TTC549 (cell line): ENCODE results near the gene GGTLC1.
"Not testable (repeated sequence)": the region's sequence is repeated elsewhere in the genome, so short reads cannot be mapped to it uniquely, and the experiment has no call there.

Experiments
- FAIRE-seq: peaks from 2 replicates; lab custom pipeline; 2012; peaks lifted over from hg19 to GRCh38; lab: Jason Lieb, UNC

GGTLC1 gene

DNA sequence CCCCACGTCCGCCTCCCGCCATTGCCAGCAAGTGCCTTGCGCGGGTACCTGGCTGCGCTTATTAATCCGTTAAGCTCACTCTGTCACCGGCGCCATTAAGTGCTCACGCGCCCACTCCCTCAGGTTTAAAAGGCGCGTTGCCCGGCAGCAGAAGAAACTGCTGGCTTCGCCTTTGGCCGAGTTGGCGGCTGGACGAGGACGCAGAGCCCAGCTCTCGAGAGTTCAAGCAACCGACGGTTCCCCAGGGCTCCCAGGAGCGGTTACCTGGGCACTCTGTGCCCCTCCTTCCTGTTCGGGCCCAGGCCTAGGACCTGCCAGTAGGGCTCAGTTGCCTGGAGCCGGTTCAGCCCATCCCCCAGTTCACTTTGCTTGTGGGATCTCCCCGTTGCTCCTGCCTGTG, at the start of gene GGTLC1:
TSS of gene GGTLC1 (minus strand) at position 219 of the 400 bp plus-strand sequence. CDS start 2,168 bp downstream, outside the sequence.
- no peak for FAIRE-seq

DNA sequence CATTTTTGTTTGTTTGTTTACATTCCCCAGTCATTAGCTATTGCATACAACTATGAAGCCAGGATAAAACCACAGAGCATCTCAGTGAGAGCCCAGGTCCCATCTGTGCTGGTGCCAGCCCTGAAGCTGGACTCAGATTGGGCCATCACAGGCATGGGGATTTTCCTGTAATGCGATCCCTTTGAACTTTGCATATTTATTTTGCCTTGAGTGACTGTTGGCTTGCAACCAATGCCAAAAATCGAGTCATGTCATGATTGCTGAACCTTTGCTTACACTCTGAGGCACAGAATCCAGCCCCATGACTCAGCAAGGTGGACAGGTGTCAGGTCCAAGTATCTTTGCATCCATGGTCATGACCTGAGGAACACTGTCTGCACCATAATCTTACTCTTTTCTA, 46.2 kb upstream of the GGTLC1 start:
- FAIRE-seq, result no peak

DNA sequence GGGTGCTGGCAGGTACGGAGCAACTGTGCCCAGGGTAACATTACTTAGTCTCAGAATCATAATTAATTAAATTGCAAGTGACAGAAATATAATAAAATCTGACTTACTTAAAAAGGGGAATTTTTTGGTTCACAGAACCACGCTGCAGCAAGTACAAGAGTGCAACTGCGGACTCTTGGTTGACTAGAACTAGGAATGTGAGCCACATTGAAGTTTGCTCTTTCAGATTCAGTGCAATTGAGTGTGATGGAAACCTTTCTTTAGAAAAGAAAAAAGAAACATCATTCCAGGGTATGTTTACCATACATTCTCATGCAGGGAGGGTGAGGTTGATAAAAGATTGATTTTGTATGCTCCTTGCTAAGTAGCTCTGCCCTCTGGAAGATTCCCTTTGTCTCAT, 45.0 kb upstream of the GGTLC1 start:
- FAIRE-seq, result no peak

DNA sequence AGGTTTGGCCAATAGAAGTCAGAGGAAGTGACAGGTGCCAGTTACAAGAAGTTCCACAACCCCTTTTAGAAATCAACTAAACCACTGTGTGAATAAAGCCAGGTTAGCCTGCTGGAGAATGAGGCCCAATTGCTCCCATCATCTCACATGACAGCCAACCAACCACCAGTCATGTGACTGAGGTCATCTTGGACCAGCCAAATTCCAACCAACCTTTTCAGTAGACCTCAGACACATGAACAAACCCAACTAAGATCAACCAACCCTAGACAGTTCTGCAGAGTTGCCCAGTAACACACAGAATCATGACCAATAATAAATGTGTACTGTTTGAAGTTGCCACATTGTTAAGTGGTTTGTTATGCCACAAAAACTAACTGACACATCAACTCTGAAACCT, 44.6 kb upstream of the GGTLC1 start:
- FAIRE-seq, result no peak

DNA sequence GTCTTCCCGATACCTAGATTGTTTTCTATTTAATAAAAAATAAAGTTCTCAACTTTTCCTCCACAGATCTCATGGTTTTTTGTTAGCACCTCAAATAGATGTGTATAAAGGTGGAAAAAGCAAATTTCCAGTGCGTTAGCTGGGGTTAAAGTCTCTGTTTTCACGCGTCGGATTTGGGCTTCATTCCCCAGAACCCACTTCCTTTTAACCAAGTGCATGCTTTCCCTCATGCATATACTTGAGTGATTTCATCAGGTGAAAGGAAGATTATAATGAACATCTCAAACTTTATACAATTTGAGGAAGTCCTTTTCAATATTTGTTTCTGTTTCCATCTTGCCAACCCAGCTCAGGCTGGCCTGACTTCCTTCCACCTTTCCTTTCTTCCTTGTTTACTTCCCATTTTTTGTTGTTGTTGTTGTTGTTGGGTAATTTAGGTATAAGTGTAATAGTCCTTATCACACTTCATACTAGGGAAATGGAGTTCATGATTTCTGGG, 43.9 kb upstream of the GGTLC1 start:
- FAIRE-seq, result no peak

DNA sequence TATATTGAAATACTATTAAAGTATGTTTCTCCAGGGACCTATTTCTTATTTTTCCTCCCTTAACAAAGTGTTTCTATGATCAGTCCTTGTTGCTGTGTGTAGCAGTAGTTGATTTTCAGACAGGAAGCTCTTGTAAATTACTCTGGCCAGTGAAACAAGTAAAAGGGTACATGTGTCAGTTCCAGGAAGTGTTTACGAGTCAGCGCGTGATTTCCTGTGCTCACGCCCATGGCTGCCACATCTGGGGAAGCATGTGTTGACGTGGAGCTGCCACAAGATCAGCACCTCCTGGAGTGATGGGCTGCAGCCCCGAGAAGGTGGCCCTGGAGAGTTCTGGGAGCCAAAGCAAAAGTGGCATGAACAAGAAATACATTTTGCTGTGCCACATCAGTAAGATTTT, 38.6 kb upstream of the GGTLC1 start:
- FAIRE-seq, result no peak

DNA sequence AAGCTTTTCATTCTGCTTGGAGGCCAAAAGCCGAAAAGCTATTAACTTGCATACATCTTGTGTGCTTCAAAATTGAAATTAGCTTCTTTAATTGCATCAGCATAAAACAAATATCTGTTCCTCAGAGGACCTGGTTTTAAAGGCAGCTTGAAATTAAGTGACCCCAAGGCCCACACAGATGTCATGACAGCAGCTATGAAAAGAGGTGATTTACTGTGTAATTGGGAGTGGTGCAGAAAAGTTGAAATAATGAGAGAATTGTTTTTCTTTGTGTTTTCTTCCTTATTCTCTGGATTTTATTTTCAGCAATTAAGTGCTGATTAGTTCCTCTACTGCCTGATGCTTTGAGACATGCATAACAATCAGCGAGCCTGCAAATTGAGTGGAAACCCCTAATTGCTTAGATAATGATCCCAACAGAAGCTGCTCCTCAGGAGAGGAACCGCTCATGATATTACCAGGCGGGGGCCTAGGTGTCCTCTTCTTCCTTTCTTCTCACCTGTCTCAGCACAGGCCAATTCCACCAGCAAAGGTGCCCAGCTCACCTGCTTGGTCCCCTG, 34.1 kb upstream of the GGTLC1 start:
- no peak for FAIRE-seq

DNA sequence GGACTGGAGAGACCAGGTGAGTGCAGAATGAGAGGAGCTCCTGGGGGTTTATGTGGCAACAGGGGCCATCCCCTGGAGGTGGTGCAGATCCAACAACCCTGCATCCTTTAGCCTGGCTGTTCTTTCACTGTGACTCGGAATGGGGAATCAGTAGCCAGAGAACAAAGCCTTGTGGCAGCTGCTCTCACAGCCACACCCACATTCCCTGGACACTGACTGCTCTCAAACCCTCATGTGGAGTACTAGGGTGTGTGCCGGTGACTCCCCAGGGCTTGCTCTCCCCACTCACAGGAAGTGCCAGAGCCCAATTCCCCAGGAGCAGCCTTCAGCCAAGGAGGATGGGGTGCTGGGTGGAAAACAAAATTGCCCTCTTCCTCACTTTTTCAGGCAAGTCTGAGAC, 30.2 kb upstream of the GGTLC1 start:
- FAIRE-seq, result no peak

DNA sequence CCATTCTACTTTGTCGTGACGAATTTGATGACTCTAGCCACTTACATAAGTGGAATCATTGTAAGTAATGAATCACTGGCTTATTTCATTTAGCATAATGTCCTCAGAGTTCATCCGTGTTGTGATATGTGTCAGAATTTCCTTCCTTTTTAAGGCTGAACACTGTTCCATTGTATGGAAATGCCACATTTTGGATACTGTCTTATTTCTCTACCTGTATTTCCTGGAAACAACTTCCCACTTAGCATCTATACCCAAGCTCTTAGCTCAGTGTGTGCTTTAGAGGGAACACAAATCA, 28.8 kb upstream of the GGTLC1 start:
- FAIRE-seq, result no peak

DNA sequence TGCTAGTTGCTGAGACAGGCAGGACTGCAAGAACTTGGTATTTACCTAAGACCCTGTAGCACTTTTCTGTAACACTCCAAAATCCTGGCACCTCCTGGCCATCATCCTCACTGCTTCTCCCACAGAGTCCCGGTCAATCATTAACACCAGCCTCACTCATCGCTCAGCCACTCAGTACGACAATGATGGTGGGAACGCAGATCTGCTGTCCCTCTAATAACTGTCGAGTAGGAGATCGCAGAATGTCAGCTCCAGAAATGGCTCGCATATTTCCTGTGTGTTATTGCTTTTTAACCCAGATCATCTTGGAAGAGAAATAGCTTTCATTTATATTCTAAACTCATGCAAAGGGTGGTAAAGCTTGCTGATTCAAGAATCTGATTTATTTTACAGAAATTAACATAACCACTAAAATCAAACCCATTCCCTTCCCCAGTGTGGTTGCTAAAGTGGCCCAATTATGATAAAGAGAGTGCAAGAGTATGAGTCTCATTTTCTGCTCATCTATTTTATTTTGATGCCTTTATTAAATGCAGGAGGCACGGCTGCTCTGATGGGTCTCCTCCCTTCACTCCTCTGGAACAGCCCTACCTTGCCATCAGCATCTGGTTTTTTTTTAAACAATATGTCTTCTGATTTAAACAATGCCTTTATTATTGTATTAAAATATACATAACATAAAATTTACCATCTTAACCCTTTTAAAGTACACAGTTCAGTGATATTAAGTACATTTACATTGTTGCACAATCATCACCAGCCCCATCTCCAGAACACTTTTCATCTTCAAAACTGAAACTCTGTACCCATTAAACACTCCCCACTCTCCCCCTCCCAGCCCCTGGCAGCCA, 28.3 kb upstream of the GGTLC1 start:
- no peak for FAIRE-seq

DNA sequence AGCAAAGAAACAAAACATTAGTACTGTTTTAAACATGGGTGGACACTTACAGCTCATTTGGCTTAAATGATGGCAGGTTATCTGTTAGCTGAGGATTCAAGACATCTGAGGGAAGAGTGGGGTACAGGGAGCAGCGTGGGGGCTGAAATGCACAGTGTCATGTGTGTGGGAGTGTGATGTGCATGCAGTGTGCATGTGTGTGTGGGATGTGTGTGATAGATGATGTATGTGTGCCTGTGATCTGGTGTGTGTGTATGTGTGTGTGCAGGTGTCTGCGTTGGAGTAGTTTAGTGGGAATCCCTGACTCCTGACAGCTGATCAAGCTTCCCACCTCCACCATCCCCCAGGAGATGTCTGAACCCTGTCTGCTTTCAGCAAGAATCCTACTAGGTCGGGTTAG, 25.4 kb upstream of the GGTLC1 start:
- no peak for FAIRE-seq

DNA sequence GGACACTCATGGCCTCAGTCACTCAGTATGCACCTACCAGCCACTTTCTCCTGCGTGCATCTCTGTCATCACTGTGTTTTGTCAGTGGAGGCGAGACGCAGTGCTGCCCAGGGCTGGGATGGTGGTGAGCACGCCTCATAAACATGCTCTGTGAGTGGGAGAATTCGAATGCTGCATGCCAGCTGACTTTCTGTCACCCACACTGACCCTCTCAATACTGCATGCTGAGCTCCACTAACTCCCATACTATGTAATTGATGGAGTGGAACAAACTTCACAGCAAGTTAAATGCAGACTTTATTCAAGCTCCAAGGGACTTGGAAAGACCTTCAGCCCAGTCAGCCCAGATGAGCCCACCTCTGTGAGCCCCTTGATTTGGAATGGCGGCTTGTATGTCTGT, 22.7 kb upstream of the GGTLC1 start:
- FAIRE-seq, result no peak

DNA sequence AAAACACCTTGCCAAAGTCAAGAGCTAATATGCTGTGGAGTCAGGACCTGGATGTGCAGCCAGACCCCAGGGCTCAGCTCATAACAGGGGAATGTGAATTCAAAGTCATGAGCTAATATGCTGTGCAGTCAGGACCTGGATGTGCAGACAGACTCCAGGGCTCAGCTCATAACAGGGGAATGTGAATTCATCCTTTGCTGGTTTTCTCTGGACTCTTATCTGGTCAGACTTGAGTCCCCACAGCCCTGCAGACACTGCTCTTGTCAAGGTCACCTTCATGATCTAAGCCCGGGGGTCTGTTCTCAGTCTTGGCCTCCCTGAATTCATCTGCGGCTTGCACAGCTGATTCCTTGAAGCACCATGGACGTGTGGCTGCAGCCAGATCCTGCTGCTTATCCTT, 19.2 kb upstream of the GGTLC1 start:
- FAIRE-seq, result no peak

DNA sequence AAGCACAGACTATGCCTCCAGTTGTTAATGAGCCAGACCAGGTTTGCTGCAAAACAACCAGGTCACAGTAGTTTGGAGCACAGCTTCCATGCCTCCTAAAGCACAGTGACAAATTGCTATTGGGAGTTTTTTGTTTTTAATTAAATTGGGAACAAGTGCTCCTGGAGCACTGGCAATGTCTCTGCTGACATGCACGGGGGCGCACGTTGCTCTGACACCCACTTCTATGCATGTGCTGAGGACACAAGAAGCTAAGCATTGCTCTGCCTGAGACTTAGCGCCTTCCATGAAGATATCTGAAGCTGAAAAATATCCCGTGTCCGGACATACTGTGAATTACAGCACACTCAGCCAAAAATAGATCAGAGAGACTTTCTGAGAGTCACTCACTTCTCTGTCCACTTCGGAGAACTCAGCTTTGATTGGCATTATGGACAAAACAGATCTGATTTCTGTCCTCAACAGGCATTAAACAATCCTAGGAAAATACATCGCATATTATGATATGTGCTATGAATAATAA, 18.6 kb upstream of the GGTLC1 start:
- no peak for FAIRE-seq

DNA sequence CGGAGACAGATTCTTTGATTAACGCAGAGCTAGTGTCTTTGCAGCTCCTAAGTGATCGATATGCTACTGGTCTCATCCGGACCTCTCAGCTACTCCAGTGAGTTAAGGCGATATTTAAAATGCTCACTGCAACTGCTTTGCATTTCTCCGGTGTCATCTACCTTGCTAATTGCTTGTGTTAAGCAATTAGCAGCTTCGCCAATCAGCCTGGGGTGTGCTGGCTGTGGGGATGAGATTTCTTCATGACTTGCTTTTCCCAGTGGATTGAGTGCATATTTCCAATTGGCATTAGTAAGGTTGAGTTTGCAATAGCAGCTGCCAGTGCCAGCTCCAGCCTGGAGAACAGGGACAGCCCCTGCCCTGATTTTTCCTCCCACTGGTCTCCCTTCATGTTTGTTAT, 18.0 kb upstream of the GGTLC1 start:
- FAIRE-seq, result no peak

DNA sequence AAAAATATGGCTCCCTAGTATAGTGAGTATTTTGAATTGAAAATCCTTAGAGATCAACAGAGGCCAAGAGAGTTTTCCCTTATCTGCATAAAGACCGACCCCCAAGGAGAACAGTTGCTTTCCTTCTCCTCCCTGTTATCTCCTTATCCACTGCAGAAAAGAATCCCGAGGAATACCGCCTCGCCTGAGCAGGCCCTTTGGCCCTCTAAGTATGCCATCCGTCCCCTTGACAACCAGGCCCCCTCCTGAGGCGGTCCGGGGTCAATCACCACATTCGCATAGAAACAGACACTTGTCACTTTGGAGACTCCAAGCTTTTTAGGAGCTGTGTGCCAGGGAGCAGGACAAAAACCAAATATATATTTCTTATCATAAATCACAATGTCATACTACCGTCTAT, 15.9 kb upstream of the GGTLC1 start:
- FAIRE-seq, result no peak

DNA sequence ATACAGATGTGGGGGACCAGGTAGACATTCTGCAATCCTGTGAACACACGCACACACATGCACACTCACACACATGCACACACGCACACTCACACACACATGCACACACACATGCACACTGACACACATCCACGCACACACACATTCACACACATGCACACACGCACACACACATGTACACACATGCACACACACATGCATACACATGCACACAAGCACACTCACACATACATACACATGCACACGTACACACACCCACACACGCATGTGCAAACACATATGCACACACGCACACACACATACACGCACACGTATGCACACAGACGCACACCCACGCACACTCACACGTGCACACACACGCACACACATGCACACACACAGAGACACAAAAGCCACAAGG, 14.3 kb upstream of the GGTLC1 start:
- FAIRE-seq, result no peak

DNA sequence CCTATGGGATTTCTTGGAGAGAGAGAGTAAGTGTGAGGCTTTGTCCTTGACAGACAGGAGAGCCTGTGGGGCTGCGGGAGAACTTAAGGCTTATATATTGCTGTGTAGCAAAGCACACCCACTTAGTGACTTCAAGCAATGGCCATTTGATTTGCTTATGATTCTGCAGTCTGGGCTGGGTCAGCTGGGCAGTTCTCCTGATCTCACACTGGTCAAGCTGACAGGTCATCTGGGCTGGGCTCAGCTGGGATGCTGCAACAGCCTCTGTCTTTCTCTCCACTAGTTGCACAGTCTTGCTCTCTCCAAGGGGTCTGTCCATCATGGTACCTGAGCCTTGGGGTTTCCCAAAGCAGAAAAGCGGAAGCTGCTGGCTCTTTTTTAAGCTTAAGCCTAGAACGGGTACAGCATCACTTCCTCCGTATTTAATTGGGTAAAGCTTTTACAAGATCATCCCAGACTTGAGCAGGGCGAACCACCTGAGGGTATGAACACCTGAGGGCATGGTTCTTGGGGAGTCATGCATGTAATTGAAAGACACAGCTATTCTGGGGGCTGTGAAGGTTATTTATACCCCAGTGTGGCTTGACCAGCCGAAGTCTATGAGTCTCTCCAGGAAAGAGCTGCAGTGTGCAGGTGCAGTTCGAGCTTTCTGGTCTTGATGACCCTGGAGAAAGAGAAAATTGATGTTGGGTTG, 13.3 kb upstream of the GGTLC1 start:
- no peak for FAIRE-seq

DNA sequence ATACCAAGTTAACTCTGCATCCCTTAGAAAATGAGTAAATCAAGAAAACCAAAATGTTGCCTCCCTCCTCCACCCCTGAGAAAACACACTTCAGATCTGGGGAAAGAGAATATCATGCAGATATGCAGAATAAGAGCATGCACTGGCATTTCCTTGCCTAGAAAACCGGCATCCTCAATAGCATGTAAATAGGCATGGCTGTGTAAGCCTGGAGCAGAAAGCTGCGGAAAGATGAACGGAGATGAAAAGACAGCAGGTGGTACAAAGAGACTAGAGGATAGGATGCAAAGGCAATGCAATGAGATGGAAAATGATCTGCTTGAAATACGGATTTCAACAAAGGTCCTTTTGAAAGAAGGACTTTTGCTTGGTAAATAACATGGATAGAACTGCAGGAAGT, 10.3 kb upstream of the GGTLC1 start:
- no peak for FAIRE-seq

DNA sequence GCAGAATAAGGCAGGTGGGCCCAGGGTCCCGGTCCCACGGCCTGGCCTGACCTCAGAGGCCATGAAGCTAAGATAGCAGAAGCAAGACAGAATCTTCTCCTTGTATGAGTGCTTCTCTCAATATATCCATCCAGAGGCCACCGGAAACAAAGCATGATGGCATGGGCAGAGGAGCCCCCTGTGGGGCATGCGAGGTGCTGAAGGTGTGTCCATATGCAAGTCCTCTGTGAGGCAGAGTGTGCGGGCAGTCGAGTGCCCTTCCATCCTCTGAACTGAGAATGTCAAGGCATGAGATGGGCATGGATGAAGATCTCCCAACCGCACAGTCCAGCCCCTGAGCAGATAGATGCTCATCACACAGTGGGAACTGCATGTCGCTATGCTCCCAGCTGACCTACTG, 9.8 kb upstream of the GGTLC1 start:
- no peak for FAIRE-seq

DNA sequence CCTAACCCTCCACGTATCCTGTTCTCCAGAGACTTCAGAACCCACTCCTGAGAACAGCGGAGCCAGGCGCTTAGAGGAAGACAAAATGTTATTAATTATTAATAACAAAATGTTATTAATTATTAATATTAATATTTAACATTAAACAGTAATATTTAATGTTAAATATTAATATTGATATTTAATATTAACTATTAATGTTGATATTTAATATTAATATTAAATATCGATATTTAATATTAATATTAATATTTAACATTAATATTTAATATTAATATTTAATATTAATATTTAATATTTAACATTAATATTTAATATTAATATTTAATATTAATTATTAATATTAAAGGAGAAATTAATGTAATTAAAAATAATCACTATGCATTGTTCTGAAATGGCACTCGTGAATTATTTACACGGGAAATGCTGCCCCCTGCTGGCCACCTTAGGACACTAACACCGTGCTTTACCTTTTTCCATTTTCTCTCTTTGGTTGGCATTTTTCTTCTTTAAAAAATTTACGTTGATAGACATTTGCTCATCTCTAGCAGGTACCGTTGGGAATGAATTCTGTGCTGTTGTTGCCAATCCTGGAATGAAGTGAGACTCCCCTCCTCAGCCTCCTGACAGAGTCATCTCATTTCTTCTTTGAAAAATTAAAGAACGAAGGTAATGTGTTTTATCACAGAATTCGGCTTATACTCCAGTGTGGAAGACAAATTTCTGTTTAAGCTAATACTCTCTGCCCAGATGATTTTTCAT, 7.5 kb upstream of the GGTLC1 start:
- peak; percentile 99 for FAIRE-seq

DNA sequence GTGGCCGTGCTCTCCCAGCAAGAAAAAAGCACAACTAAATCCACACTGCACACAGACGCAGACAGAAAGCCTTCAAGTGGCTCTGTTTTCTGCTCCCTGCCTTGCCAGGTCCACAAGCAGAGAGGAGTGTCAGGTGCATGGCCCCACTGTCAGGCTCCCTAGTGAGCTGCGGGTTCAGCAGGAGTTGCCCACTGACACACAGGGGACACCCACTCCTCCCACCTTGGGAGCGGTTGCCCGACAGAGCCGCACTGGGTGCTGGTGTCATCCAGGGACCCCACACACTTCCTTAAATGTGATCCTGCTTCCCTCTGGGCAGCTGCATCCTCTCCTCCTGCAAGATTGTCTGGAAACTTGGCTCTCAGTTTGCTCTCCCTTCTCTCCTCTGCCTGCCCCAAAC, 6.7 kb upstream of the GGTLC1 start:
- FAIRE-seq, result not testable (repeated sequence)
